ENCODE measurements around the gene INAFM2. TPM values are rescaled to one million over a fixed set of nuclear protein-coding genes. Genes with fewer than 3 reads are reported as not detected.

Gene INAFM2
- total and polyA plus RNA-seq, 2 of the 4 experiments (the other 2 are of a cell fraction): 10.4 to 14.0 TPM

DNA sequence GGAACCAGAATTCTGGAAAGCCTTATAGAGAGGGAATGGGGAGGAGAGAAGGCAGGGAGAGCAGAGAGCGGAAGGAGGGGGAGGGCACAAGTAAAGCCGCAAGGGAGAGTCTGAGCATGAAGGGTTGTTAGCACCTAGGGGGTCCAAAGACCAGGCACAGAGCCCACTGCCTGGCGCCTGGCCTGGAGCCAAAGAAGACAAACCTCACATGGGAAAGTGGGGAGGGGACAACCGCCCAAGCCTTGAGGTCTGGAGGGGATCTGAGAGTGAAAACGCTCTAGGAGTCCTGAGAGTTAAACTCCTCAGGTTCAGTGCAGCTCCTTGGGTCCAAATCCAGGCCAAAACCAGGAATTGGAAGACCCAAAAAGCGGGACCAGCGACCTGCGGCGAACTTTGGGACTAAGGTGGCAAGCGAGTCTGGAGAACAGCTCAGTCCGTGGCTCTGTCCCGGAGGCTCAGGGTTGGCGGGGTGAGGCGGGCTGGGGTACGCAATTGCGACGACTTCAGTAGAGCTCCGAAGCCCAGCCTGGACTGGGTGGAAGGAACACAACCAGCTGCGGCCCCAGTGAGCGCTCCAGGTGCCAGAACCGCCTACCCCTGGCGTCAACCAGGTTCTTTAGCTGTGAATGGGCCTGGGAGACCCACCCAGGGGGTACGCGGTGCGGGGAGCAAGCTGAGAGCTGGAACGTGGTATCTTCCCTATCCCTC is 807 bp upstream of the INAFM2 start:
- H4K5ac ChIP-seq (ENCODE audit: low read depth, low read length): no peak overlapping the region
- peak overlapping the region; percentile 89 for H3K4me3 ChIP-seq (ENCODE audit: insufficient read depth, low read depth, low read length)
- BruUV-seq (replicated peaks): no TSS peak
- H2BK20ac ChIP-seq (ENCODE audit: low read depth, low read length): no peak overlapping the region
- TF ChIP-seq, protein P1, sequence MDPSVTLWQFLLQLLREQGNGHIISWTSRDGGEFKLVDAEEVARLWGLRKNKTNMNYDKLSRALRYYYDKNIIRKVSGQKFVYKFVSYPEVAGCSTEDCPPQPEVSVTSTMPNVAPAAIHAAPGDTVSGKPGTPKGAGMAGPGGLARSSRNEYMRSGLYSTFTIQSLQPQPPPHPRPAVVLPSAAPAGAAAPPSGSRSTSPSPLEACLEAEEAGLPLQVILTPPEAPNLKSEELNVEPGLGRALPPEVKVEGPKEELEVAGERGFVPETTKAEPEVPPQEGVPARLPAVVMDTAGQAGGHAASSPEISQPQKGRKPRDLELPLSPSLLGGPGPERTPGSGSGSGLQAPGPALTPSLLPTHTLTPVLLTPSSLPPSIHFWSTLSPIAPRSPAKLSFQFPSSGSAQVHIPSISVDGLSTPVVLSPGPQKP (IDR thresholded peaks at IDR 0.05; ENCODE audit: borderline replicate concordance, low read depth, low read length): no peak
- TF ChIP-seq RFX5 (IDR thresholded peaks at IDR 0.05; ENCODE audit: low read depth, low read length): no peak
- no peak for TF ChIP-seq MAFK (IDR thresholded peaks at IDR 0.05; ENCODE audit: low read depth, low read length)
- TF ChIP-seq MAZ (IDR thresholded peaks at IDR 0.05; ENCODE audit: borderline replicate concordance, low read depth, low read length): no peak
- ATAC-seq (ENCODE audit: low read depth) (no peak), DNase-seq (no peak)
- peak overlapping the region; percentile 1 for H2BK5ac ChIP-seq (ENCODE audit: low read depth, low read length, poor library complexity, severe bottlenecking)
- H2AK9ac ChIP-seq (replicated peaks; ENCODE audit: low read depth, low read length, poor library complexity): peak overlapping the region; percentile 5
- 0 out of 2 replicates have a peak overlapping the region, but pooled peaks have one; percentile 41 for H3K23ac ChIP-seq (ENCODE audit: low read depth, low read length)
- POLR2A ChIA-PET (ENCODE audit: unreplicated experiment): interaction anchor here (0.6 to 0.7 kb wide), 2 partner anchors 15 to 83 kb away, joined by 3 read pairs; no protein-coding TSS in a partner anchor
- H3K27me3 ChIP-seq (ENCODE audit: control insufficient read depth, insufficient read depth, low read length): peaks cover 4% of the 10 kb centered on the region
- 10% methylated on average over 4 of the region's 26 CpGs; no CpG with 5 or more reads in 1 of the 2 experiments for WGBS, 2 experiments (ENCODE audit: extremely low coverage in 2 of 2, insufficient read length in 1 of 2)
- H2BK120ac ChIP-seq (ENCODE audit: low read depth, low read length): no peak overlapping the region
- peaks cover 20% of the 10 kb centered on the region for H3K4me1 ChIP-seq (ENCODE audit: control insufficient read depth, insufficient read depth, low read length)
- no peak overlapping the region for H3K18ac ChIP-seq (ENCODE audit: low read depth, low read length)
- CTCF ChIA-PET: interaction anchor here (0.7 to 3.6 kb wide), 8 partner anchors 8 to 43 kb away, joined by 3 to 18 read pairs (median 4); no protein-coding TSS in a partner anchor
- H3K36me3 ChIP-seq (ENCODE audit: control insufficient read depth, insufficient read depth, low read length): no peaks in the 10 kb centered on the region
- H3K9me1 ChIP-seq (ENCODE audit: insufficient read depth, low read length): peaks cover 6% of the 10 kb centered on the region
- 0 out of 2 replicates have a peak, but pooled peaks cover 12% of the 10 kb centered on the region for H4K20me1 ChIP-seq (ENCODE audit: insufficient read depth, low read length)
- peak overlapping the region in 1 of 2 experiments; percentile 74; a peak in 1 of 4 replicates for H4K8ac ChIP-seq (ENCODE audit: low read depth in 2 of 2, low read length in 2 of 2)
- in situ Hi-C loops (cut with MboI; ENCODE audit: low sequenced_read_pairs): loop anchor here (5.0 kb wide), 1 partner anchor 100 kb away; no protein-coding TSS in a partner anchor
- intact Hi-C loops (cut with micrococcal nuclease): loop anchor here (1.0 to 5.0 kb wide), 2 partner anchors 85 to 100 kb away; partner anchors contain the start of gene IVD
- H3K9ac ChIP-seq (ENCODE audit: low read depth, low read length): no peak overlapping the region
- no peaks in the 10 kb centered on the region for H3K9me3 ChIP-seq (ENCODE audit: control insufficient read depth, insufficient read depth, low read length)
- H3K4ac ChIP-seq (ENCODE audit: low read depth, low read length): peak overlapping the region; percentile 43; the same call in 1 of the 2 replicates
- peaks cover 26 to 31% of the 10 kb centered on the region in 2 experiments for H3K79me1 ChIP-seq (ENCODE audit: low read depth in 1 of 2, low read length in 2 of 2)
- peak overlapping the region; percentile 73 for H2AFZ ChIP-seq (replicated peaks; ENCODE audit: low read length, poor library complexity)
- peak overlapping the region; percentile 58 for H3K4me2 ChIP-seq (ENCODE audit: low read depth, low read length)
- no peak overlapping the region for H3K56ac ChIP-seq (ENCODE audit: extremely low read depth, insufficient read depth, low read length)
- H3K14ac ChIP-seq (replicated peaks; ENCODE audit: low read depth, low read length): peak overlapping the region; percentile 61; the same call in 1 of the 2 replicates
- 0 out of 2 replicates have a peak overlapping the region, but pooled peaks have one; percentile 58 for H2AK5ac ChIP-seq (ENCODE audit: low read depth, low read length)
- H4K91ac ChIP-seq (ENCODE audit: insufficient read depth, low read depth, low read length): no peak overlapping the region
- no peak overlapping the region for H3K27ac ChIP-seq (ENCODE audit: insufficient read depth, low read length)
- H2BK15ac ChIP-seq (ENCODE audit: low read depth, low read length): 0 out of 3 replicates have a peak overlapping the region, but pooled peaks have one; percentile 71
- dilution Hi-C loops (cut with HindIII; ENCODE audit: low sequenced_read_pairs, unreplicated experiment): no loop called here
